ENCODE results near the gene RPL13. TPM values are rescaled to one million over a fixed set of nuclear protein-coding genes. Genes with fewer than 3 reads are reported as not detected.

RPL13 gene
- total RNA-seq, 1 experiment from 2014 or later = 2,140 TPM

GRCh38 chr16:89601906-89602272, 41.4 kb downstream of the RPL13 start:
- Histone ChIP-seq H3K27me3 (replicated peaks; ENCODE audit: insufficient read depth, low read depth, low read length, poor library complexity) (no peaks in the 10 kb centered on the region), H3K27ac (ENCODE audit: low read depth, low read length, poor library complexity, severe bottlenecking) (no peak overlapping the region), H3K4me3 (ENCODE audit: low read depth, low read length, poor library complexity, severe bottlenecking) (no peak overlapping the region), H3K36me3 (ENCODE audit: insufficient read depth, low read length, poor library complexity, severe bottlenecking) (no peaks in the 10 kb centered on the region), H3K4me1 (ENCODE audit: insufficient read depth, low read length, poor library complexity, severe bottlenecking) (peaks cover 14% of the 10 kb centered on the region), H3K9me3 (ENCODE audit: low read depth, low read length, poor library complexity, severe bottlenecking) (no peaks in the 10 kb centered on the region)
- intact Hi-C loops (cut with micrococcal nuclease; ENCODE audit: unreplicated experiment) = no loop called here
- no peak for DNase-seq (ENCODE audit: low spot score)
- ChIA-PET CTCF (no interaction called here), POLR2A (ENCODE audit: low non-redundant PET) (no interaction called here)
- TF ChIP-seq EZH2 (IDR thresholded peaks at IDR 0.05; ENCODE audit: borderline replicate concordance, low read depth, low read length, poor library complexity, severe bottlenecking) = no peak
- TF ChIP-seq, protein P1, sequence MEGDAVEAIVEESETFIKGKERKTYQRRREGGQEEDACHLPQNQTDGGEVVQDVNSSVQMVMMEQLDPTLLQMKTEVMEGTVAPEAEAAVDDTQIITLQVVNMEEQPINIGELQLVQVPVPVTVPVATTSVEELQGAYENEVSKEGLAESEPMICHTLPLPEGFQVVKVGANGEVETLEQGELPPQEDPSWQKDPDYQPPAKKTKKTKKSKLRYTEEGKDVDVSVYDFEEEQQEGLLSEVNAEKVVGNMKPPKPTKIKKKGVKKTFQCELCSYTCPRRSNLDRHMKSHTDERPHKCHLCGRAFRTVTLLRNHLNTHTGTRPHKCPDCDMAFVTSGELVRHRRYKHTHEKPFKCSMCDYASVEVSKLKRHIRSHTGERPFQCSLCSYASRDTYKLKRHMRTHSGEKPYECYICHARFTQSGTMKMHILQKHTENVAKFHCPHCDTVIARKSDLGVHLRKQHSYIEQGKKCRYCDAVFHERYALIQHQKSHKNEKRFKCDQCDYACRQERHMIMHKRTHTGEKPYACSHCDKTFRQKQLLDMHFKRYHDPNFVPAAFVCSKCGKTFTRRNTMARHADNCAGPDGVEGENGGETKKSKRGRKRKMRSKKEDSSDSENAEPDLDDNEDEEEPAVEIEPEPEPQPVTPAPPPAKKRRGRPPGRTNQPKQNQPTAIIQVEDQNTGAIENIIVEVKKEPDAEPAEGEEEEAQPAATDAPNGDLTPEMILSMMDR (conservative IDR thresholded peaks at IDR 0.05; ENCODE audit: low read depth, low read length) = no peak
- BruUV-seq (replicated peaks) = no TSS peak

GRCh38 chr16:89602273-89602951, 41.9 kb downstream of the RPL13 start:
- ChIA-PET CTCF (interaction anchor here (0.6 kb wide), 1 partner anchor 84 kb away, joined by 3 read pairs; the partner anchor contains the start of gene CDK10), POLR2A (ENCODE audit: low non-redundant PET) (no interaction called here)
- H3K4me3 ChIP-seq (ENCODE audit: low read depth, low read length, poor library complexity, severe bottlenecking) = peak overlapping the region; percentile 28
- peaks cover 14% of the 10 kb centered on the region for H3K4me1 ChIP-seq (ENCODE audit: insufficient read depth, low read length, poor library complexity, severe bottlenecking)
- BruUV-seq (replicated peaks) = no TSS peak
- H3K36me3 ChIP-seq (ENCODE audit: insufficient read depth, low read length, poor library complexity, severe bottlenecking) = no peaks in the 10 kb centered on the region
- H3K9me3 ChIP-seq (ENCODE audit: low read depth, low read length, poor library complexity, severe bottlenecking) = no peaks in the 10 kb centered on the region
- H3K27me3 ChIP-seq (replicated peaks; ENCODE audit: insufficient read depth, low read depth, low read length, poor library complexity) = no peaks in the 10 kb centered on the region
- DNase-seq (ENCODE audit: low spot score) = peak; percentile 88
- intact Hi-C loops (cut with micrococcal nuclease; ENCODE audit: unreplicated experiment) = no loop called here
- H3K27ac ChIP-seq (ENCODE audit: low read depth, low read length, poor library complexity, severe bottlenecking) = no peak overlapping the region
- TF ChIP-seq EZH2 (IDR thresholded peaks at IDR 0.05; ENCODE audit: borderline replicate concordance, low read depth, low read length, poor library complexity, severe bottlenecking) = no peak
- TF ChIP-seq, protein P1 (conservative IDR thresholded peaks at IDR 0.05; ENCODE audit: low read depth, low read length) = no peak

- ChIA-PET POLR2A (ENCODE audit: low non-redundant PET) (no interaction called here), CTCF (interaction anchor here (0.6 kb wide), 1 partner anchor 84 kb away, joined by 3 read pairs; the partner anchor contains the start of gene CDK10)
Measured at GRCh38 chr16:89602952-89603590, 42.6 kb downstream of the RPL13 start.

More at GRCh38 chr16:89602952-89603590, 42.6 kb downstream of the RPL13 start:
- BruUV-seq (replicated peaks) = no TSS peak
- intact Hi-C loops (cut with micrococcal nuclease; ENCODE audit: unreplicated experiment) = no loop called here
- H3K9me3 ChIP-seq (ENCODE audit: low read depth, low read length, poor library complexity, severe bottlenecking) = no peaks in the 10 kb centered on the region
- peaks cover 14% of the 10 kb centered on the region for H3K4me1 ChIP-seq (ENCODE audit: insufficient read depth, low read length, poor library complexity, severe bottlenecking)
- H3K27me3 ChIP-seq (replicated peaks; ENCODE audit: insufficient read depth, low read depth, low read length, poor library complexity) = no peaks in the 10 kb centered on the region
- no peak for DNase-seq (ENCODE audit: low spot score)
- no peak overlapping the region for H3K27ac ChIP-seq (ENCODE audit: low read depth, low read length, poor library complexity, severe bottlenecking)
- TF ChIP-seq, protein P1 (conservative IDR thresholded peaks at IDR 0.05; ENCODE audit: low read depth, low read length) = no peak
- no peak for TF ChIP-seq EZH2 (IDR thresholded peaks at IDR 0.05; ENCODE audit: borderline replicate concordance, low read depth, low read length, poor library complexity, severe bottlenecking)
- H3K36me3 ChIP-seq (ENCODE audit: insufficient read depth, low read length, poor library complexity, severe bottlenecking) = no peaks in the 10 kb centered on the region
- H3K4me3 ChIP-seq (ENCODE audit: low read depth, low read length, poor library complexity, severe bottlenecking) = peak overlapping the region; percentile 28

All from A673 (cell line).